ENCODE data around the gene IRX5.

Gene IRX5

DNA sequence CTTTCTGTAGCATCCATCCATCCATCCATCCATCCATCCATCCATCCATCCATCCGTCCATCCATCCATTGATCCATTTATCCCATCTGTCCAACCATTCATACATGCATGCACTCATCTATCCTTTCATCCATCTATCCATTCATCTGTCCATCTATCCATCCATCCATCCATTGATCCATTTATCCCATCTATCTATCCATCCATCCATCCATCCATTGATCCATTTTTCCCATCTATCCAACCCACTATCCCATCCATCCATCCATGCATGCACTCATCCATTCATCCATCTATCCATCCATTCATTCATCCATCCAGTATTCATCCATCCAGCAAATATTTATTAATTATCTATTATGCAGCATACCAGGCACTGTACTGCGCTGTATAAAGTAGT is 34.8 kb downstream of the IRX5 start:
- TF ChIP-seq, protein P1, sequence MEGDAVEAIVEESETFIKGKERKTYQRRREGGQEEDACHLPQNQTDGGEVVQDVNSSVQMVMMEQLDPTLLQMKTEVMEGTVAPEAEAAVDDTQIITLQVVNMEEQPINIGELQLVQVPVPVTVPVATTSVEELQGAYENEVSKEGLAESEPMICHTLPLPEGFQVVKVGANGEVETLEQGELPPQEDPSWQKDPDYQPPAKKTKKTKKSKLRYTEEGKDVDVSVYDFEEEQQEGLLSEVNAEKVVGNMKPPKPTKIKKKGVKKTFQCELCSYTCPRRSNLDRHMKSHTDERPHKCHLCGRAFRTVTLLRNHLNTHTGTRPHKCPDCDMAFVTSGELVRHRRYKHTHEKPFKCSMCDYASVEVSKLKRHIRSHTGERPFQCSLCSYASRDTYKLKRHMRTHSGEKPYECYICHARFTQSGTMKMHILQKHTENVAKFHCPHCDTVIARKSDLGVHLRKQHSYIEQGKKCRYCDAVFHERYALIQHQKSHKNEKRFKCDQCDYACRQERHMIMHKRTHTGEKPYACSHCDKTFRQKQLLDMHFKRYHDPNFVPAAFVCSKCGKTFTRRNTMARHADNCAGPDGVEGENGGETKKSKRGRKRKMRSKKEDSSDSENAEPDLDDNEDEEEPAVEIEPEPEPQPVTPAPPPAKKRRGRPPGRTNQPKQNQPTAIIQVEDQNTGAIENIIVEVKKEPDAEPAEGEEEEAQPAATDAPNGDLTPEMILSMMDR (IDR thresholded peaks at IDR 0.05; ENCODE audit: low read depth, low read length, missing control alignments), result no peak
- no peak for DNase-seq (ENCODE audit: low read depth)
- no peak overlapping the region for H3K4me3 ChIP-seq (ENCODE audit: low read depth, low read length)

GRCh38 chr16:54968011-54968410 is 37.3 kb downstream of the IRX5 start:
- TF ChIP-seq, protein P1 (IDR thresholded peaks at IDR 0.05; ENCODE audit: low read depth, low read length, missing control alignments), result no peak
- H3K4me3 ChIP-seq (ENCODE audit: low read depth, low read length), result no peak overlapping the region
- DNase-seq (ENCODE audit: low read depth), result no peak

GRCh38 chr16:54968784-54969183 is 38.1 kb downstream of the IRX5 start:
- H3K4me3 ChIP-seq (ENCODE audit: low read depth, low read length), result no peak overlapping the region
- DNase-seq (ENCODE audit: low read depth), result no peak
- TF ChIP-seq, protein P1 (IDR thresholded peaks at IDR 0.05; ENCODE audit: low read depth, low read length, missing control alignments), result no peak

DNA sequence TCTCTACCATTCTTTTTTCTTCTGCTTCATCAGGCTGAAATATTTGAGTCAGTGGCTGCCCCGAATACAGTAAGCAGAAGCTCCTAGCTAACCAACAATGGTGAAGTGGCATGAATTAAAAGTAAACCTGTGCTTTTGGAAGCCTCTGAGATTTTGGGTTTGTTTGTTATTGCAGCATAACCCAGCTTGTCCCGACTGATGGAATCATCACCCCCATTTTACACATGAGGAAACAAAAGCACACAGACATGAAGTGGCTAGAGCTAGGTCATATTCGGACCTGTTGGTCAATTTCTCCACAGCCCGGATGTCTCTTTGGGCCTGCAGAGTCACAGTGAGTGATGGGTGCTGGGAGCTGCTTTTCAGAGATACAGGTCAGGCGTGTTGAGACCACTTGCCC is 39.4 kb downstream of the IRX5 start:
- no peak overlapping the region for H3K4me3 ChIP-seq (ENCODE audit: low read depth, low read length)
- TF ChIP-seq, protein P1 (IDR thresholded peaks at IDR 0.05; ENCODE audit: low read depth, low read length, missing control alignments), result no peak
- DNase-seq (ENCODE audit: low read depth), result no peak

GRCh38 chr16:54974367-54974766 is 43.7 kb downstream of the IRX5 start:
- TF ChIP-seq, protein P1 (IDR thresholded peaks at IDR 0.05; ENCODE audit: low read depth, low read length, missing control alignments), result no peak
- no peak for DNase-seq (ENCODE audit: low read depth)
- H3K4me3 ChIP-seq (ENCODE audit: low read depth, low read length), result no peak overlapping the region

DNA sequence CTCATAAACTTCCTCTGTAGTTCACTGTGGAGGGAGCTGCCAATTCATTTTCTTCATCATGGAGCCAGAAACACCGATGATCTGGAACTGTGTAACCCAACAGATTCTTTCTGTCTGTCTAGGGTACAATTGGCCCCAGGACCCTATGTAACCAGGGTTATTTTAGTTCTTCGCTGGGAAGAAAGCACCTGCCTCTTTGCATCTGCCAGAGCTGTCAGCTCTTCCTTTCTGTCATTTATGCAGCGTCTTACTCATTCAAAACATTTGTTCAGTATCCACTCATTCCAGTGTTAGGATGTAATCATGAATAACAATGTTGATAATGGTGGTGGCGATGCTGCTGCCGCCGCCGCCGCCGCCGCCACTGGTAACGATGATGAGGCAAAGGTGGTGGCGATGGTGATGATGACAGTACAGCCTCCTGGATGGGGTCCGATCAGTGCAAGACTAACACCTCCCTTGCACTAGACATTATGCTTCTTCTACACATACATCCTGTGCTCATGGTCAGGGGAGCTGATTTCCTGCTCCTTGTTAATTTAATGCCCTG is 46.1 kb downstream of the IRX5 start:
- DNase-seq (ENCODE audit: low read depth), result no peak
- TF ChIP-seq, protein P1 (IDR thresholded peaks at IDR 0.05; ENCODE audit: low read depth, low read length, missing control alignments), result no peak
- no peak overlapping the region for H3K4me3 ChIP-seq (ENCODE audit: low read depth, low read length)

DNA sequence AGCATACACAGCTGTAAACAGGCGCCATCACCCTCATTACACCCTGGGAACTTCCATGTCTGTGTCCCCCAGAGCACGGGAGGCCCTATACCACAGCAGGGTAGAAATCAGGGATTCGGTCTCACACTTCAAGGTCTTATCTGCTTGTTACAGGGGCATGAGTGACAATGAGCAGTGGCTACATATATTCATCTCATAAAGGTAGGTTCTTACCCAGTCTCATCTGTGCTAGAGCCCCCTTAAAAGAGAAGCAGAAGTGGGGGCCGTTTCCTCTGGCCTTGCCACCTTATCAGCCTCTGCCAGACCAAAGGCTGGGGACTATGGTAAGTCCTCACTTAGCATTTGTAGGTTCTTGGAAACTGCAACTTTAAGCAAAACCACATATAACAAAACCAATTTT is 46.5 kb downstream of the IRX5 start:
- DNase-seq (ENCODE audit: low read depth), result no peak
- no peak overlapping the region for H3K4me3 ChIP-seq (ENCODE audit: low read depth, low read length)
- TF ChIP-seq, protein P1 (IDR thresholded peaks at IDR 0.05; ENCODE audit: low read depth, low read length, missing control alignments), result no peak
